T follicular helper cell (primary cell): ENCODE results near the gene AKT1.

Source experiments
- DNase-seq: peaks from one replicate; pipeline ENCODE4 v3.0.0-alpha.2; 2020; ENCODE audit warnings: low read depth

The AKT1 gene

DNA sequence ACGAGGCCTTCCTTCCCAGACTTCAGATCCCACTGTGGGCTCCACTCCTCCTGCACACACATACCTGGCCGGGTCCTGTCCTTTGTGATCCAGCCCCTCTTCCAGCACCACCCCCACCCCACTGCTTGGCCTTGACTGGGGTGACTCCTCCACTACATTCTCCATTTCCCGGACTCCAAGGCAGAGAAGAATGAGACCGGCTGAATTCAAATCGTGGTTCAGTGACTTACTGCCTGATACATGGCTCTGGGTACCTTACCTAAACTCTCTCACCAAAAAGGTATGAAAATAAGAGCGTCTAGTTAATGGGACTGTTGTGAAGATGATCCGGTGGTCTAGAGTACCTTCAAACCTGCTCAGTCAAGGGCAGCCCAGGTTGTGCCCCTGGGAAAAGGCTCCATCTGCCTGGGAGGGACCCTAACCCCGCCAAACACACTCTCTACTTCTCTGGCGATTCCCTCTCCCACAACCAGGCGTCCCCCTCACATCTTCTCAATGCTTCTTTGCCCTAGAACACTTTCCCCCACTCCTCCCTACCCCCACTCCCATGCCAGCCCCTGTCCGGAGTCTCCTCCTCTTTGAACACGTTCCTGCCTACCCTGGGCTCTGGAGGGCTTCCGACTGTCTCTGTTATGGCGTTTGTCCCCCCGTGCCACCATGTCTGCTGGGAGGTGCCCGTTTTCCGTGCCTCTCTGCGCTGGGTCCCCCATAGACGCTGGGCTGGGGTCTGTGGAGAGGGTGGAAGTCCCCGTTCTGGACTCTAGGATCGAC lies 3.9 kb upstream of the AKT1 start:
- DNase-seq, result no peak

DNA sequence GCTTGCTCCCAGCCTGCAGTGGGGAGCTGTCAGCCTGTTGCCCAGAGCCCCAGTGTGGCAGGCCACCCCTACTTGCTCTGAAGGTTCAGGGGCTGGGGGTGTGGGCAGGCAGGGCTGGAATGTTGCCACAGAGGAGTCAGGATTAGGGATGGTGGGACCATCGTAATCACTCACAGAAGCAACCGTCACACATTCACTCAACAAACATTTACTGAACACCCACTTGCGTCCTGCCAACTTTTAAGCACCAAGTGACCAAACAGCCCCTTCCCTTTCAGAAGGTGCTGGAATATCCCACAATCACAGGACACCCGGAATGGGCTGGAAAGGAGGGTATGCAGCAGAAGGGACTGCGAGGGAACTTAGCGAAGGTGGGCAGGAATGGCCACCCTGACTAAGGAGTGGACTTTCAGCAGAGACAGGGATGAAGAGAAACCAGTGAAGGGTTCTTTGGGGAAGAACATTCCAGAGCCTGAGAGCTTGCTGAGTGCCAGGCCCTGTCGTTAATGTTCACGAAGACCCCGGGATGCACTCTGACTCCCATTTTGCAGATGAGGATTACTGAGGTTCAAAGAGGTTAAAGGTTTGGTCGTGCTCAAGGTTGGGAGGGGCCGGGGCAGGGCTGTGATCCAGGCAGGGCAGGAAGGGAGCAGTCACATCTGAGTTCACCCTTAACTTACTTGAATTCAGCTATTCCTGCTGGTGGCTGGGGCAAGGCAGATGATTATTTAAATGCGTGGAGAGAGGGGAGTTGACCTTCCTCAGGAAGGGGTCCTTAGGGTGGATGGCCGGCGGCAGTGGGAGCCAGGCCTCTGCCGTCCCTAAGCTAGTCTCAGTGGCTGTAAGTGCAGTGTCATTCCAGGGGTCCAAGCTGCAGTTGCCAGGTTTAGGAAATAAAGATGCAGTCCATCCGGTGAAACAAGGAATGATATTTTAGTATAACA lies 3.0 kb upstream of the AKT1 start:
- DNase-seq, result no peak

DNA sequence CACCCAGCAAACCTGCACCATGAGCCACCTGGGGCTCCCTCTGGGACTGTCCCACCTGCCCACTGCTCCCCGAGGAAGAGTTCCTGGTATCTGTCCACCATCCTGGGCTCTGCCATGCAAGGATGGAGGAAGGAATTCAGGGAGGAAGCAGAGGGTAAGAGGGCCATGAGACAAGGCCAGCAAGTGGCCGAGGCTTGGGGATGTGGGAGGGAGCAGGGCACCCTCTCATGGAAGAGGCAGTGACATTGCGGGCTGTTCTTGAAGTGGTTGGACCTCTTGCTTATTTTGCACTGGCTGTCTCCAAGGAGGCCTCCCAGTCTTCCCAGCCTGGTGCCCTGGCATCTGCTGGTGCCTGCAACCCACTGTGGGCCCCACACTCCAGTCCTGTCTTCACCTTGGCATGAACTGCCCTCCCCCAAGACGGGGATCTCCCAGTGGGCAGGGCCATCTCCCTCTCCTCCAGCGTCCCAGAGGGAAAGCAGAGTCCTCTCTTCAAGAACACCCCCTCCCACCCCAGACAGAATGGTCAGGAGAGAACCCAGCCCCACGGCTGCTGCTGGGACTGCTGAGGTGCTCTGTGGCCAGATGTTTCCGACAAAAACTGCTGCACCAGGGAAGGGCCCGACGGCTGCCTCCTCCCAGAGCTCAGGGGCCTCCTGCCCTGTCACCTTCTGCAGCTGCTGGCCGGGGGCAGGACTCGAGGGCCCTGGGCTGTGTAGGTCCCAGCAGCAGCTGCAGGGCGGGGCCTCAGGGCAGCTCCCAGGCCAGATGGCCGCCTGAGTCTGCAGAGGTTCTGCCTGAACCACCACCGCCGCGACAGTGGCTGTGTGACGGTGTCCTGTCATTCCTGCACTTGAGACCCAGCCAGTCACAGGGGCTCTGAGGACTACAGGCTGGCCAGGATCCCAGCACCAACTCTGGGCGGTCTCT lies 1.8 kb upstream of the AKT1 start:
- no peak for DNase-seq

DNA sequence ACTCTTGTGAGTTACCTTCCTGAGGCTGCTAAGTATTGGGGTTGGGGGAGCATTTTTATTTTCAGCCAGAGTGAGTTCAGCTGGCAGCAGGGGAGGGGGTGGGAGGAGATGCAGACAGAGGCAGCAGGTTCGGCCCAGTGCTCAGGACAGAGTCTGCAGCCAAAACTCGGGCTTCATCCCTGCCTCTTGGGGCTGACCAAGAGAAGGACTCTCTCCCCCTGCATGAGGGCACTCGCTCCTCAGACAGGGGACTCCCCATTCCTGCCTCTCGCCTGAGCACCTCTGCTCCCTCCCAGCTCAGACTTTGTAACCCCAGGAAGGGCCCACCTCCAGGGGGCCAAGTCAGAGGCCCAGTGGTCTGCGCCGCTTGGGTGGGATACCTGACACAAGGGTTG lies 1.1 kb upstream of the AKT1 start:
- no peak for DNase-seq

DNA sequence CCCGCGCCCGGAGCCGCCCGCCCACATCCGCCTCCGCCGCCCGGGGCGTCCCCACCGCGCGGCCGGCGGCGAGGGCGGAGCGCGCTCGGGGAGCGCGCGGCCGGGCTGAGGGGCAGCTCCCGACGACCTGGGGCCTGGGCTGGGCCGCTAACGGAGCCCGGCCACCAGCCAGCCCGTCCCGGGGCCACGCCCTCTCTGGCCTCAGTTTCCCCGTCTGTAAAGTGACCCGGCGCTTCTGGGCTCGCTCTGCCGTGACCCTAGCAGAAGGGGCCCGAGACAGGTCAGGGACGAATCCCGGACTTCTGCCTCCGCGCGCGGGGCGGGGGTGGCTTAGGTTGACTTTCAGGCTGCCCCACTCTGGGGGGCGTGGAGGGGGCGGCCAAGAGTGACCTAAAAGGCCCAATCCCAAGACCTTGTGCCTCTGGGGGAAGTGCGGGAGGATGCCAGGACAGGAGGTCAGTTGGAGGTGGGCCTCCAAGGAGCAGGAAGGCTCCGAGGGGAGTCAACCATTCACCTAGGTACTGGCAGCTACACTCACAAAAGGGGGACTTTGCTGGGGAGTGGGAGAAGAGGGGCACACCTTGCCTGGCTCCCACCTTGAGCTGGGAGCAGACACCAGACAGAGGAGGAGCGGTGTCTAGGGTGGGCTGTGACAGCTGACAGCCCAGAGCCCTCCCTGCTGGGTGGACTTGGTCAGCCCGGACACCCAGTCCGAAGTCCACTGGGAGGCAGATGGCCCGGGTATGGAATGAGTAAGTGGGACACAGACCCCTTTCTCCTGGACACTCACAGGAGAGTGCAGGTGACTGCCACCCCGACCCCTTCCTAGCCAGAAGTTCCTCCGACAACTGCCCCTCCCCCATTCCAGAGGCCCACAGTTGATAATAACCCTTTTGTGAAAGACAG lies 486 bp upstream of the AKT1 start:
- DNase-seq, result peak; percentile 52

DNA sequence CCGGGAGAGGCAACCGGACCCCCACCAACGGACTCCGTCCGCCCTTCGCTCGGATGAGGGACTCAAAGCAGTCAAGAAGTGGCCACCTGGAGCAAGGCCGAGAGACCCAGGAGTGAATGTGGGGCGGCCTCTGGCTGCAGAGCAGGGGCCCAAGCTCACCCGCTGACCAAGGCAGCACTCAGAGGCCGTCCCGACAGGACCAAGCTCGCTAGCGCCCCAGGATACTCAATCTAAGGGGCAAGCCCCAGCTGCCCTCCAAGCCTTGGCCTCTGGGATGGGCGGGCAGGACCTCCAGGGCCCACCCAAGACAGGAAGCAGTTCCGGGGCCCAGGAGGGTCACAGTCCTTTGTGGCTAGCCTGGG lies 936 bp downstream of the AKT1 start:
- DNase-seq, result no peak

DNA sequence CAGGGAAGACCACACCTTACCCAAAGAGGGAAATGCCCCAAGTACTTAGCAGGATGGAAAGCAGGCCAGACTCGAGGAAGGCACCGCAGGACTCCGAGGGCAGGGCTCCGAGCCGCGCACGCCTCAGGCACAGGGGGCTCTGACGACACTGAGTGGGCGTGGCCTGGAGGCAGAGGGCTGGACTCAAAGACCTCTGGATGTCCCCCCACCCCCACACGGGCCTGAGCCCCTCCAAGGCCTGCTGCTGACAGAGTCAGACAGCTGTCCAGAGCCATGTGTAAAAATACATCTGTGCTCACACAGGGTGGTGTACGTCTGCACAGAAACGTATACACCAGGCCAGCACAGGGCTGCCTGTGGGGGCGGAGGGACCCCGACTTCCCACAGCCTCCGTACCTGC lies 1.4 kb downstream of the AKT1 start:
- no peak for DNase-seq

DNA sequence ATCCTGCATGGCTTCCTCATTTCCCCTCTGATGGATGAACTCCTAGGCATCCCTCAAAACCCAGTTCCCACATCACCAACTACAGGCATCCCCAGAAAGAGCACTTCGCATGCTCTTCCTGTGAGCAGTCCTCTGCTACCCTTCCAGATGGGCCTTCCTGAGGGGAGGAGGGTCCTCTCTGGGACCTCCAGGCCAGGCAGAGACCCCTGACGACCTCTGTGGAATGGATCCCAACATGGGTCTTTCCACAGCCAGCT lies 1.9 kb downstream of the AKT1 start:
- DNase-seq, result no peak

DNA sequence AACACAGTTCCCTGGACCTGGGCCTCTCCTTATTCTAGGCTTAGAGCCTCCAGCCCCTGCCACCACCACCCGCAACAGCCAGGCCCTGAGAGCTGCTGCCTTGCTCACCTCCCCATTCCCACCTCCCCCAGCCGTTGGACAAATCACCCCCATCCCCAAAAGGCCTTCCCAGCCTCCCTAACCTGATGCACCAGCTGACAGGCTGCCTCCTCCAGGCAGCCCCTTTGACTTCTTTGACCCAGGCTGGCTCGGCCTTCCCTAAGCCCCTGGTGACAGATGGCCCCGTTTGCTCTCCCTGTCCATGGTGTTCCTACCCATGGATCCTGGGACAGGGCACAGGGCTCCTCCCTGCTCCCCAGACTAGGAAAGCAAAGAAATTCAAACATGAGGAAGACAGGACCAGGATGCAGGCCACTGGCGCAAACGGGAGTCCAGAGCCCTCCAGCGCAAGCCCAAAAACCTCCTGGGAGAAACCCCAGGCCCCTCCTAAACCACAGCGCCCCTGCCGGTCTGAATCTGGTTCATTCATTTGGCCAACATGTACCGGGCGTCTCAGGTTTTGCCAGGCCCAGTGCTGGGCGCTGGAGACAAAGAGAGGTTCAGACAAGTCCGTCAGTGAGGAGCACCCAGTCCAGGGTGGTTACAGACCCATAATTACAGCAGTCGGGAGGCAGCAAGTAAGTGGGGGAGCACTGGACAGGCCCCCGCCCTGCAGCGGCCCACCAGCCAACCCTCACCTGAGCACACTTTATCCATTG lies 2.4 kb downstream of the AKT1 start:
- DNase-seq, result no peak

DNA sequence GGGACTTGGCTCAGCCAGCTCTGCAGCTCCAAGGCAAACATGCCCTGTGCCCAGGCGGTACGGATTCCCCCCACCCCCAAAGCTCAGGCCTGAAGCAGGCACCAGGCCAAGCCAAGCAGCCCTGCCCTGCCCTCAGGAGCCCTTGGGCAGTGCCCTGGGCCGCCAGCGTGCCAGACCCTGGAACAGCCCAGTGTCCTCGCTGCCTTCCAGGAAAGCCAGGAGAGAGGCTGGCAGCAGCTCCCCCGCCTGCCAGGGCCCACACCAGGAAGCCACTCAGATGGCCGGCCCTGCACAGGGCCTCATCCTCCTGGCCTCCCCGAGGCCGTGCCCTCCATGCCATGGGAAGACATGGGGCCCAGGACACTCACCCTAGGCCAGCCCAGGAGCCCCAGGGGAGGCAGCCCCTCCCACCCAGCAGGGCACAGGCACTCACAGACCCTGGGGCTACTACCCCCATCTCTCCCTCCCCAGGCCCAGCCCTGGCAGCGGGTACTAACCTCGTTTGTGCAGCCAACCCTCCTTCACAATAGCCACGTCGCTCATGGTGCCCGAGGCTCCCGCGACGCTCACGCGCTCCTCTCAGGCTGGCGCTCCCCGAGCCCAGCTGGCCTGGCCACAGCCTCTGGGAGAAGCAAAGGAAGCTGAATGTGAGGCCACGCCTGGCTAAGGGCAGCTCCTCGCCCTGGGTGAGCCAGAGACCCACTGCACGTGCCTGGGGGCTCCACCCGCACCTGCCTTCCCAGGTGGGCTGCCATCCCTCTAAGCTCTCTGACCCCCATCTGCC lies 3.3 kb downstream of the AKT1 start:
- no peak for DNase-seq

DNA sequence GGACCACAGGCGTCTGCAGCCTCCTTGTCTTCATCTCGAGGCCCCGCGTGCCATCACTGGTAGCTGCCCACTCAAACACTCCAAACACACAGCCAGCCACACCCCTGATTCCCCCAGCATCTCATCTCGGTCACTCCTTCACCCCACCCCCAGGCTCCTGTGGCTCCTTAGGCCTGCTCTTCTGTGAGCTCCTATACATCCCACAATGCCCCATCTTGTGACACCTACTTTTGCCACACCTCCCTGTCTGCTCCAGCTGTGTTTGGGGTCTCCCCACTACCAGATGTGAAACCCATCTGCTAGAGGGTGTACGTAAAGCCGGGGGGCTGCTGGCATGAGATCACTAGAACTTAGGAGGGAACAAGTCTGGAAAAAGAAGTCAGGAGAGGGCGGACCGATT lies 4.1 kb downstream of the AKT1 start:
- no peak for DNase-seq

DNA sequence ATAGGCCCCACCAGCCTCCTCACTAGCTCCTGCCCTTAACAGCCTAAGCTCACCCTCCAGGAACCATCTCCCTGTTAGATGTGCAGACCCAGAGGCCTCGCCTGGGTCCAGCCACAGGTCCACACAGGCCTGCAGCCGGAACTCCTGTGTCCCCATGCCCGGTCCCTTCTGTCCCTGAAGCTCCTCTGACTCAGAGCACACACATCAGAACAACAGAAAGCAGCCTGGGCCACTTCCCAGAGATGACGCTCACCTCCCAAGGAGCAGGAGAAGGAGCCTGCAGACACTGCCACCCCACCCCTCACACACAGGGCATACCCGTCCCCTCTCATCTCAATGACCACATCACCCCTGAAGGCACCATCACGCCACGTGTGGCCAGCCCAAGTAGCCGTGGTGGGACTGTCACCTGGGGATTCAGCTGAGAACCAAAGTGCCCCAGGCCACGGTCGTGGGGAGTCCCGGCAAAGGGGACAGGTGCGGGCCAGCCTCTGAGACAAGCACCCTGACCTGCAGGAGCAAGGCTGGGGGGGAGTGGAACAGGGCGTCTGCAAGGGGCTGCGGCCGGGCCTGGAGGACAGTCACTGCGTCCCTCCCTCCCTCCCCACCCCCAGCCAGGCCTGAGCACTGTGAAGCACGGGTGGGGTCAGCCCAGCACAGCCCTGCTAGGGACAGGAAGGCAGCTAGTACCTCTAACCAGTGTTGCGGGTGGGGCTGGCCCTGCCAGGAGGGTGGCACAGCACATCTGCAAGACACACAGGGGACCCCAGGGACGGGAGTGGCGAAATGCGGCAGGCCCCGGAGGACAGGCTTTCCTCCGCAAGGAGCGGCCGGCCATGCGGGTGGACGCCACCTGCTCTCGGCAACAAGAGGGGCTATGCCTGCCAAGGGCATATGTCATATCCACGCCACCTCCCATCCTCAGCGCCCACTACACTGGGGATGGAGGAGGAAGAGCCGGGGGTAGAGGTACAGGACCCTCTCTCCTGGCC lies 5.5 kb downstream of the AKT1 start:
- DNase-seq, result no peak

DNA sequence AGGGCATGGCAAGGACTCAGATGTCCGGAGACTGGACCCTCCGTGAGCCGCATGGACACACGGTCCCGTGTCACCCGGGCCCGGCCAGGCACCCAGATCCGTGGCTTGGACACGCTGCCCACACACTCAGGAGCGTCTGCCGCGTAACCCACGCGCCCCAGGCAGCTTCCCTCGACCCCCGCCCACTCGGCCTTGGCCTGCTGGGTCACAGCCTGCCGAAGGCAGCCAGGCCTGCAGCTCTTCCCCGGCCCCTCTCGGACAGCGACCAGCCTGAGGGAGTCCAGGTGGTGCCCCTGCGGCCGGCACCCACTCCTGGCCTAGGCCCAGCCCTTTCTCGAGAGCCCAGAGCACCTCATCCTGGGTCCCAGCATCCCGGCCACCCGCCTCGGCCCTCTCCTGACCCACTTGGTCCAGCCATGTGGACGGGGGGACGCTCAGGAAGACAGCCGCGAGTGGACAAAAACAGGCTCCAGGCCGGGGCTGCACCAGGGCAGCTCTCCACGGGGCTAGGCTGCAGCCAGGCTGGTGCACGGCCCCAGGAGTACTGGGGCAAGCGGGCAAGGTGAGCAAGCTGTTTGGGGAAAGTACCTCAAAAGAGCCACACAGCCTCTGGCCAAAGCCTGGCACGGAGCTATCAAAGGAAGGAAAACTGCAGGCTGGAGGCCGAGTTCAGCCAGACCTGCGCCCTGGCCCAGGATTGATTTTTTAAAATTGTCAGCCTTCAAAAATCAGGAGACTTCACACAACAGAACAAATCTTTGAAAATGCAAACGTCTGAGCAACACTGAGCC lies 6.5 kb downstream of the AKT1 start:
- no peak for DNase-seq

DNA sequence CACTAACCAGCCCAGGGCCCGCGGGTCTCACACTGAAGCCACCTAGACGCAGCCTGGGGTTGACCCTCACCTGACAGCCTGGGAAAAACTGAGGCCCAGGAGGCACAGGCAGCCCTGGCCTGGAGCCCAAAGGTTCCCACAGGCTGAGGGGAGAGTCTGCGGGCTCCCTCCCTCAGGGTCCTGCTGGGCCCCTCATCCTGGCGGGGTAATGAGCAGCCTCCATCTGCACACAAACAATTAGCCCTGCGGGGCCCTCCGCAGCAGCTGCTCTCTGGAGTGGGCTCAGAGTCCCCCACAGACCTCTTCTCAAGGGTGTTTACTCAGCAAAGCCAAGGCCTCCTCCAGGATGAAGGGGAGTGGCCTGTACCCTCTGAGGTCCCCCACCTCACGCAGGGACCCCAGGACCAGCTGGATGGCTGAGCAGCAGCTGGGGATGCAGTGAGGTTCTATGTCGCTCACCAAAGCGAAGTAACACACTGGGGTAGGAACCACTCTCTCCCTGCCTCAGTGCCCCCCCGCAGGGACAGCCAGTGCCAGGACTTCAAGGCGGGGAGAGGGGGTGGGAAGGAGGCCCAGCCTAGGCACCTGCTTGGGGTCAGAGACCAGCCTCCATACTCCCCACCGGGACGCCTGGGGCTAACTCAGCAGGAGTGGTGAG lies 7.3 kb downstream of the AKT1 start:
- DNase-seq, result no peak

DNA sequence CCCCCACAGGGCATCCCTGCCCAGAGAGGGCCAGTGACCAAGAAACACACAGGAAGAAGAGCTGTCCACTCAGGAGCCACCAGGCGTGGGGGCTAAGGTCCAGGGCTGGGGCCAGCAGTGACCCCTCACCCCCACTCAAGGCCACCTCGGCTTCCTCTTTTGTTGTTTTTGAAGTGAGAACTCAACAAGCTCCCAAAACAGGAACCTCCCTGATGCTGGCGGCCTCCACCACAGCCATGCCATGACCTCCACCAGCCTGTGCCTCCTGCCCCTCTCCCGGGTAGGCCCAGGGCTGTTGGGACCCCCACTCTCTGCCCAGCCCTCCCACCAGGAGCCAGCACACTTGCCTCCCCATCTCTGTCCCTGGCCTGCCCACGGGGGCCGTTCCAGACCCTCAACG lies 7.8 kb downstream of the AKT1 start:
- no peak for DNase-seq

DNA sequence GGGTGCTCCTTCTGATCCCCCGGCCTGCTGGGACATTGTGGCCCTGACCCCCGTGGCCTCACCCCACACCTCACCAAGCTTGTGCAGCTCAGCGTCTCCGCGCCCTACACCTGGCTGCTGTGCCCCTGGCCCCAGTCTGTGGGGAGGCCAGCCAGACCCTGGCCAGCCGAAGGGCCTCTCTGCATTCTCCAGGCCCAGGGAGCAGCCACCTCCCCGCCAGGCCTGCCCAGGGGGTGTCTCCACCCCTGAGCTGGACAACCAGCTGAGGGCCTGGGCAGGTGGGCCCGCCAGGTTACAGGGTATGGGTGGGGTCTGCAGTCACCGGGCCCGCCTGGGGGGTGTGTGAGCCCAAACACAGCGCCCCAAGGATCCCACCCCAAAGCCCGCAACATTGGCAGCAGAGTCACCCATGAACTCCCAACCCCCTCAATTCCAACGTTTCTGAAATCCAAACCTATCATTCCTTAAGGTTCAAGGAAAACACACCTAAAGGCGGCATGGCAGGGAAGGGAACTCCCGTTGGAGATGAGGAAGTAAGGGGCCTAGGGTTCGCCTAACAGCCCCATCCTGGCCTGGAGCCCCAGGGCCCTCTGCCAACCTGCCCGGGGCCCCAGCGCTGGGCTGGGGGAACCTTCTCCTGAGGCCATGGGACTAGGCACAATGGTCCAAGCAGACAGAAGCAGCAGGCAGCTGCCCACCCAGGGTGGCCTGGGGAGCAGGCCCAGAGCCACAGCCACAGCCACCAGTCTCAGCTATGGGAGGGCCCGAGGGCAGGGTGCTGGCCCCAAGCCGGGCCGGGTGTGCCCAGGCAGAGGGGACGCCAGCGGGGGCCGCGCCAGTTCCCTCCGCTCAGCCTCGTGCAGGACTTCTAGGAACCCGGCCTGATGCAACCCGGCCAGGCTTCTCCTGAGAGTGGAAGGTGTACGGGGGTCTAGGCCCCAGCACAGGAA lies 8.5 kb downstream of the AKT1 start:
- DNase-seq, result no peak
